Measurements from ENCODE around the gene TRPC4AP. TPM values are rescaled to one million over a fixed set of nuclear protein-coding genes. Genes with fewer than 3 reads are reported as not detected.

TRPC4AP gene
- total RNA-seq, 3 donors from 2014 or later = 46.2 to 49.7 (median 47.2) TPM

- Mint-ChIP-seq H3K4me3 (no peak overlapping the region), H3K36me3 (ENCODE audit: insufficient read depth) (no peaks in the 10 kb centered on the region), H3K9me3 (no peaks in the 10 kb centered on the region), H3K4me1 (ENCODE audit: low read depth) (no peaks in the 10 kb centered on the region), H3K27me3 (ENCODE audit: low read depth) (no peaks in the 10 kb centered on the region)
- no peak for DNase-seq
- no peak for ATAC-seq
Observed at GRCh38 chr20:34990231-34990630, 102.4 kb downstream of the TRPC4AP start.

- H3K4me3 Mint-ChIP-seq = no peak overlapping the region
- H3K4me1 Mint-ChIP-seq (ENCODE audit: low read depth) = no peaks in the 10 kb centered on the region
- H3K9me3 Mint-ChIP-seq = no peaks in the 10 kb centered on the region
- ATAC-seq (no peak), DNase-seq (no peak)
- no peaks in the 10 kb centered on the region for H3K27me3 Mint-ChIP-seq (ENCODE audit: low read depth)
- H3K36me3 Mint-ChIP-seq (ENCODE audit: insufficient read depth) = no peaks in the 10 kb centered on the region
Observed at GRCh38 chr20:34989670-34990069, 102.9 kb downstream of the TRPC4AP start.

GRCh38 chr20:34989118-34989517 lies 103.5 kb downstream of the TRPC4AP start:
- Mint-ChIP-seq H3K4me3 (no peak overlapping the region), H3K27me3 (ENCODE audit: low read depth) (peaks cover under 1% of the 10 kb centered on the region), H3K4me1 (ENCODE audit: low read depth) (no peaks in the 10 kb centered on the region), H3K9me3 (no peaks in the 10 kb centered on the region), H3K36me3 (ENCODE audit: insufficient read depth) (no peaks in the 10 kb centered on the region)
- no peak for ATAC-seq
- DNase-seq = no peak

GRCh38 chr20:34988191-34988540 lies 104.4 kb downstream of the TRPC4AP start:
- Mint-ChIP-seq H3K27me3 (ENCODE audit: low read depth) (peaks cover 7% of the 10 kb centered on the region), H3K9me3 (no peaks in the 10 kb centered on the region), H3K4me3 (no peak overlapping the region), H3K4me1 (ENCODE audit: low read depth) (no peaks in the 10 kb centered on the region), H3K36me3 (ENCODE audit: insufficient read depth) (no peaks in the 10 kb centered on the region)
- DNase-seq (no peak), ATAC-seq (no peak)

GRCh38 chr20:34987288-34988190 lies 105.1 kb downstream of the TRPC4AP start:
- peaks cover 11% of the 10 kb centered on the region for H3K27me3 Mint-ChIP-seq (ENCODE audit: low read depth)
- DNase-seq (no peak), ATAC-seq (no peak)
- H3K36me3 Mint-ChIP-seq (ENCODE audit: insufficient read depth) = no peaks in the 10 kb centered on the region
- H3K4me3 Mint-ChIP-seq = no peak overlapping the region
- H3K4me1 Mint-ChIP-seq (ENCODE audit: low read depth) = no peaks in the 10 kb centered on the region
- no peaks in the 10 kb centered on the region for H3K9me3 Mint-ChIP-seq

GRCh38 chr20:34986311-34987287 lies 106.0 kb downstream of the TRPC4AP start:
- Mint-ChIP-seq H3K27me3 (ENCODE audit: low read depth) (peaks cover 17% of the 10 kb centered on the region), H3K4me3 (no peak overlapping the region), H3K36me3 (ENCODE audit: insufficient read depth) (no peaks in the 10 kb centered on the region), H3K9me3 (no peaks in the 10 kb centered on the region), H3K4me1 (ENCODE audit: low read depth) (no peaks in the 10 kb centered on the region)
- DNase-seq (no peak), ATAC-seq (no peak)

- Mint-ChIP-seq H3K4me3 (no peak overlapping the region), H3K27me3 (ENCODE audit: low read depth) (peaks cover 24% of the 10 kb centered on the region), H3K36me3 (ENCODE audit: insufficient read depth) (no peaks in the 10 kb centered on the region), H3K4me1 (ENCODE audit: low read depth) (no peaks in the 10 kb centered on the region), H3K9me3 (no peaks in the 10 kb centered on the region)
- DNase-seq = no peak
- no peak for ATAC-seq
Observed at GRCh38 chr20:34985461-34986310, 106.9 kb downstream of the TRPC4AP start.

- DNase-seq (no peak), ATAC-seq (no peak)
- H3K4me1 Mint-ChIP-seq (ENCODE audit: low read depth) = no peaks in the 10 kb centered on the region
- no peak overlapping the region for H3K4me3 Mint-ChIP-seq
- H3K36me3 Mint-ChIP-seq (ENCODE audit: insufficient read depth) = no peaks in the 10 kb centered on the region
- peaks cover 29% of the 10 kb centered on the region for H3K27me3 Mint-ChIP-seq (ENCODE audit: low read depth)
- H3K9me3 Mint-ChIP-seq = no peaks in the 10 kb centered on the region
Observed at GRCh38 chr20:34984756-34985261, 107.8 kb downstream of the TRPC4AP start.

- no peaks in the 10 kb centered on the region for H3K9me3 Mint-ChIP-seq
- no peaks in the 10 kb centered on the region for H3K4me1 Mint-ChIP-seq (ENCODE audit: low read depth)
- H3K27me3 Mint-ChIP-seq (ENCODE audit: low read depth) = peaks cover 29% of the 10 kb centered on the region
- no peak overlapping the region for H3K4me3 Mint-ChIP-seq
- H3K36me3 Mint-ChIP-seq (ENCODE audit: insufficient read depth) = no peaks in the 10 kb centered on the region
- no peak for DNase-seq
- no peak for ATAC-seq
Observed at GRCh38 chr20:34983995-34984735, 108.4 kb downstream of the TRPC4AP start.

GRCh38 chr20:34983089-34983820 lies 109.4 kb downstream of the TRPC4AP start:
- Mint-ChIP-seq H3K4me1 (ENCODE audit: low read depth) (no peaks in the 10 kb centered on the region), H3K36me3 (ENCODE audit: insufficient read depth) (no peaks in the 10 kb centered on the region), H3K9me3 (no peaks in the 10 kb centered on the region), H3K4me3 (no peak overlapping the region), H3K27me3 (ENCODE audit: low read depth) (peaks cover 31% of the 10 kb centered on the region)
- no peak for ATAC-seq
- no peak for DNase-seq

- no peaks in the 10 kb centered on the region for H3K36me3 Mint-ChIP-seq (ENCODE audit: insufficient read depth)
- peaks cover 31% of the 10 kb centered on the region for H3K27me3 Mint-ChIP-seq (ENCODE audit: low read depth)
- DNase-seq (no peak), ATAC-seq (no peak)
- no peaks in the 10 kb centered on the region for H3K4me1 Mint-ChIP-seq (ENCODE audit: low read depth)
- no peak overlapping the region for H3K4me3 Mint-ChIP-seq
- no peaks in the 10 kb centered on the region for H3K9me3 Mint-ChIP-seq
Observed at GRCh38 chr20:34982270-34983088, 110.1 kb downstream of the TRPC4AP start.

- peaks cover 36% of the 10 kb centered on the region for H3K27me3 Mint-ChIP-seq (ENCODE audit: low read depth)
- H3K36me3 Mint-ChIP-seq (ENCODE audit: insufficient read depth) = no peaks in the 10 kb centered on the region
- DNase-seq (no peak), ATAC-seq (no peak)
- no peaks in the 10 kb centered on the region for H3K9me3 Mint-ChIP-seq
- H3K4me3 Mint-ChIP-seq = no peak overlapping the region
- H3K4me1 Mint-ChIP-seq (ENCODE audit: low read depth) = no peaks in the 10 kb centered on the region
Observed at GRCh38 chr20:34980543-34981233, 111.9 kb downstream of the TRPC4AP start.
